Transverse colon (tissue), 4 donors: ENCODE results near the gene RPS6KA2.

Experiments
- POLR2A ChIP-seq: fragments of 450-650 bp; IDR thresholded peaks from one replicate; pipeline ENCODE4 v1.6.1; 2016; ENCODE audit warnings: antibody characterized with exemption, mild to moderate bottlenecking, moderate library complexity
- POLR2AphosphoS5 ChIP-seq, 3 donors: sonication (generic); formaldehyde crosslinking; IDR thresholded peaks; one replicate each; pipeline ENCODE4 v1.6.1; 2016; ENCODE audit warnings: antibody characterized with exemption in 3 of 3
- TF ChIP-seq, protein P1 (sequence below), 5 experiments: fragments of 200-600 bp in 3 of 5; fragments of 450-650 bp in 2 of 5; sonication (generic) in 3 of 5; IDR thresholded peaks; 1 replicate in 2 of 5; 2 replicates in 3 of 5; pipeline ENCODE4 v1.5.1; 2016 to 2017; ENCODE audit warnings: antibody characterized with exemption in 5 of 5, inconsistent platforms in 3 of 5, mild to moderate bottlenecking in 2 of 5, moderate library complexity in 1 of 5

DNA sequence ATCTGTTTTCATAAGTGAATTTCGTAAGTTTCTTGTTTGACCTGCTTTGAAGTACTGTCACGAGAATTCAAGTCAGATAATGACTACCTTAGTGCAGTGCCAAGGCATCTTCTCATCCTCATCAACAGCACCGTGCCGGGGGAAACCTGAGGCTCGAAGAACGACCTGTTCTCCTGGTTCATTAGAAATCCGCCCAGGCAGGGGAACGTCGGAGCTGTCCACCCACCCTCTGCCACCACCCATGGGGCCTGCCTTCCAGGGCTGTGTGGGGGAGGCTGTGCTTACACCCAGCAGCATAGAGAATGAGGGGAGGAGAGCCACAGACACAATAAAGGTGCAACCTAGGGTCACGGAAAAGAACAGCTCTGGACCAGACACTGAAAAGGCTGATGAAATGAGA lies 142.2 kb downstream of the RPS6KA2 start:
- TF ChIP-seq, protein P1, sequence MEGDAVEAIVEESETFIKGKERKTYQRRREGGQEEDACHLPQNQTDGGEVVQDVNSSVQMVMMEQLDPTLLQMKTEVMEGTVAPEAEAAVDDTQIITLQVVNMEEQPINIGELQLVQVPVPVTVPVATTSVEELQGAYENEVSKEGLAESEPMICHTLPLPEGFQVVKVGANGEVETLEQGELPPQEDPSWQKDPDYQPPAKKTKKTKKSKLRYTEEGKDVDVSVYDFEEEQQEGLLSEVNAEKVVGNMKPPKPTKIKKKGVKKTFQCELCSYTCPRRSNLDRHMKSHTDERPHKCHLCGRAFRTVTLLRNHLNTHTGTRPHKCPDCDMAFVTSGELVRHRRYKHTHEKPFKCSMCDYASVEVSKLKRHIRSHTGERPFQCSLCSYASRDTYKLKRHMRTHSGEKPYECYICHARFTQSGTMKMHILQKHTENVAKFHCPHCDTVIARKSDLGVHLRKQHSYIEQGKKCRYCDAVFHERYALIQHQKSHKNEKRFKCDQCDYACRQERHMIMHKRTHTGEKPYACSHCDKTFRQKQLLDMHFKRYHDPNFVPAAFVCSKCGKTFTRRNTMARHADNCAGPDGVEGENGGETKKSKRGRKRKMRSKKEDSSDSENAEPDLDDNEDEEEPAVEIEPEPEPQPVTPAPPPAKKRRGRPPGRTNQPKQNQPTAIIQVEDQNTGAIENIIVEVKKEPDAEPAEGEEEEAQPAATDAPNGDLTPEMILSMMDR (IDR thresholded peaks at IDR 0.05): no peak
- TF ChIP-seq POLR2AphosphoS5 (IDR thresholded peaks at IDR 0.05) (no peak), POLR2A (no peak)
